Heart left ventricle (tissue), 13 donors: Measurements from ENCODE around the gene CARMIL3.

Experiments used
- CTCF ChIP-seq, 12 donors: fragments of 200-600 bp; sonication (generic) in 4 of 12; IDR thresholded peaks; one replicate each; pipeline versions ENCODE4 v1.5.0 to v1.8.0; 2018 to 2022; ENCODE audit warnings: antibody characterized with exemption in 12 of 12, mild to moderate bottlenecking in 5 of 12
- POLR2A ChIP-seq, 2 donors: fragments of 450-650 bp; IDR thresholded peaks; one replicate each; pipeline ENCODE4 v1.6.1; 2017; ENCODE audit warnings: antibody characterized with exemption in 2 of 2, mild to moderate bottlenecking in 2 of 2, moderate library complexity in 2 of 2
- donor health status: ischemic (EF 13 %, LVEDD 7.1; RV severe dilation, severe dysfunction).
- donor health status: DM: no; HTN: yes; CAD: no.
- donor health status: DM: no; HTN: no; CAD: no.
- donor health status: ischemic (EF 25% LVEDD 6.9; RV normal size, moderate dysfunction).
- donor health status: ischemic (EF 25% LVEDD 5.7; RV mildly dilated, moderate dysfunction).
- donor health status: ischemic (EF 35%, LVEDD 5.7; RV mildly dilated, moderate dysfunction).
- donor health status: nonischemic (EF 11% LVEDD 7.7; RV severe dilation, severe dysfunction).
- donor health status: DM: yes; HTN: yes; CAD: no.
- donor health status: PGD.
- donor health status: ischemic (EF 29% LVEDD 5.4; RV normal size, mild dysfunction).
- donor health status: nonischemic (EF 23%, LVEDD 6.1; RV moderate dilation, normal function).

GRCh38 chr14:24060443-24060842 is 8.6 kb downstream of the CARMIL3 start:
- no peak for TF ChIP-seq CTCF (IDR thresholded peaks at IDR 0.05)
- TF ChIP-seq POLR2A (IDR thresholded peaks at IDR 0.05), result no peak
